ENCODE results near the gene FNDC3B.

The FNDC3B gene

DNA sequence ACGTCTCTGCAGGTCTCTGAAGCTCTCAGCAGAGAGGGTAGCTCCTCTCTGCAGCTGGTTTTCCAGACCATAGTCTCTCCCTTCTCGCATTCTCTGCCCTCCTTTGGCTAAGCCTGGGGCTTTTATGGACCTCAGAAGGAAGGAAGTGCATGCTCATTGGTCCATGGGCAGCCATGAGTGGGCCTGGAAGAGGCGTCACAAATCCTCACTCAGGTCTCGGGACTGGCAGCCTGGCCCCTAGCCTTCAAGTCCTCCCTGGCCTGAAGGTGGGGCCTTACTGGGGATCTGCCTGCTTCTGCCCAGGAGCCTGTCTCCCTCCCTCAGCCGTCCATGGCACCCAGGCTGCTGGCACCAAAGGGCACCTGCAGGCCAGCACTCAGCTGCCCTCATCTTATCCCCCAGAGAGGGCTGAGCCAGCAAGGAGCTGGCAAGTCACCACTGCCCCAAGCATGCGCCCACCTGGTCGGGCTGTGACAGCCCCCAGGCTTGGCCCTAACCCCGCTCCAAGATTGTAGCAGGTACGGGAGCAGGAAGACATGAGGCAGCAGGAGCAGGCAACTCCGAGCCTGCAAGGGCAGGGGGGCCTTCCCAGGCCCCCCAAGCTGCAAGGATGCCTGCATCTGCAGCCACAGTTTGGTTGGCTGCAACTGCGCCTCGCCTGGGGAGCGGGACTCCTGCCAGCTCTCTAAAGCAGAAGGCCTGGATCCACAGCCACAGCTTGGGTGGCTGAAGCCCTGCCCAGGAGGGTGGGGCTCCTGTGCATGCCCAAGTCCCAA lies 371.5 kb downstream of the FNDC3B start:
- H3K4me3 ChIP-seq (ENCODE audit: low read depth, low read length): no peak overlapping the region

GRCh38 chr3:172411478-172411947 lies 372.1 kb downstream of the FNDC3B start:
- no peak overlapping the region for H3K4me3 ChIP-seq (ENCODE audit: low read depth, low read length)

- H3K4me3 ChIP-seq (ENCODE audit: low read depth, low read length): no peak overlapping the region
Observed at GRCh38 chr3:172415323-172415722, 375.9 kb downstream of the FNDC3B start.

- no peak overlapping the region for H3K4me3 ChIP-seq (ENCODE audit: low read depth, low read length)
Observed at GRCh38 chr3:172437713-172438112, 398.3 kb downstream of the FNDC3B start.

GRCh38 chr3:172438186-172438585 lies 398.8 kb downstream of the FNDC3B start:
- H3K4me3 ChIP-seq (ENCODE audit: low read depth, low read length): no peak overlapping the region

DNA sequence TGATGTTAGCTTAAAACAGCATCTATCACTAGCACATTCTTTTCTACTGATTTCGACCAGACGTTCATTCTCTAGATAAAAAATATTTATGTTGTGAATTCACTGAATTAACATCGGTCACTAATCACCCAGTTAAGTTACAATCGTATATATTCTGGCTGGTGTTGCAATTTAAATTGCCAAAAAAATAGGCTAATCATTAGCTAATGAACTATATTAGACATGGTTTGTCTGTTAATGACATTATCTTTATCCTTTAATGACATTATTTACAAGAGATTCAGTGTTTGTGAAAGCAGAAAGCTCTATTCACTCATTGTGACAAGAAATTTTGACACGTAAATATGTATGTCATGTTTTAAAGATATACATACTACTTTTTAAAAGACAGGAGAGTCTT lies 402.2 kb downstream of the FNDC3B start:
- H3K4me3 ChIP-seq (ENCODE audit: low read depth, low read length): no peak overlapping the region

- no peak overlapping the region for H3K4me3 ChIP-seq (ENCODE audit: low read depth, low read length)
Observed at GRCh38 chr3:172442606-172443005, 403.2 kb downstream of the FNDC3B start.

- no peak overlapping the region for H3K4me3 ChIP-seq (ENCODE audit: low read depth, low read length)
Observed at GRCh38 chr3:172444821-172445220, 405.4 kb downstream of the FNDC3B start.

DNA sequence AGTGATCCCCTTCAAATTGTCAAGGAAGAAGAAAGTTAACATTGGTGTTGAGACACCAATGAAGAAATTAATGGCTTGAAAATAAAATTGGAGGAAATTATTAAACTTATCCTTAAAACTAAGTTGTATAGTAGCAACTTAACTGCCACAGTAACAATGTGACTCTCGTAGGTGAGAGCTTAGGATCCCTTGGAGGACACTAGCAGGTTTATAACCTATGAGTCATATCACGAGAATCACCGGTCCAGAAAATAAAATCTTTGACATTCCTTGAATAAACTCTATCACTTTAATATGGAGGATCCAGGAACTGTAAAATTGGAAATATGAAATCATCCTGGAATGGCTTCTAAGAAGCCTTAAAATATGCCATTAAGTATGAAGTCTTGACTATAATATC lies 406.8 kb downstream of the FNDC3B start:
- H3K4me3 ChIP-seq (ENCODE audit: low read depth, low read length): no peak overlapping the region

GRCh38 chr3:172447611-172448579 lies 408.5 kb downstream of the FNDC3B start, which contains the start of gene GHSR:
Gene GHSR (minus strand): TSS chr3:172448456. CDS start chr3:172448413, 43 bp downstream.
- H3K4me3 ChIP-seq (ENCODE audit: low read depth, low read length): peak within 1 kb of the TSS; percentile 18

GRCh38 chr3:172448661-172449465 lies 409.5 kb downstream of the FNDC3B start:
- peak overlapping the region; percentile 18 for H3K4me3 ChIP-seq (ENCODE audit: low read depth, low read length)

DNA sequence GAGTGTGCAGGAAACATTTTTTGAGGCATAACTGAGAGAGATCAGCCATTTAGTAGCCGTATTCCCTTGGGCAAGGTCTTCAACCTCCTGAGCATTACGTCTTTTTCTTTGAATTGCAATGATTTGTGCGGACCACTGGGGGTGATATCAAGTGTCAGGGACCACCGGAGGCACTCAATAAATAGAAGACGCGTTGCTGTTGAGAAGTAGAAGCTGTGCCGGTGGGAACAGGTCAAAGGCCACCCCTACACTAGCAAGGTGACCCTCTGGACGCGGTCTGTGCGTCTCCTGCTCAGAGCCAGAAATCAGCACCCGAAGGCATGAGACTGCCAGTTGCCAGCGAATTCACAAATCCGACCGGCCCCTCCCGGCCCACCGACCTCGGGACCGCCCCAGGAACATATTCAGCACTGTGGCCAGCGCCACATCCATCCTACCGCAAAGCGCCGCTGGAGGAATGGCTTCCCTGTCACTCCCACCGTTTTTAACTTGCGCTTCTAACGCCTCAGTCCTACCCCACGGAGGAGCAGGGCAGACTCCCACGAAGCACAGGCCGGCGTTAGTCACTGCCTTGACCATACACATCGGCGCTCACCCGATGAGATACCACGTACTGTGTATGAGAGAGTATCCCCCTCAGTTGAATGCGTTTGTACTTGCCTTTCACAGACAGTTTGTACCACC lies 410.2 kb downstream of the FNDC3B start:
- no peak overlapping the region for H3K4me3 ChIP-seq (ENCODE audit: low read depth, low read length)

Data from iPS-11a (cell line).